Spleen (tissue), 7 donors: Measurements from ENCODE around the gene TSPAN18.

Source experiments
- CTCF ChIP-seq, 11 experiments: fragments of 200-600 bp in 7 of 11; fragments of 450-650 bp in 4 of 11; sonication (generic) in 4 of 11; IDR thresholded peaks in 8 of 11; conservative IDR thresholded peaks in 3 of 11; 1 replicate in 7 of 11; 2 replicates in 4 of 11; pipeline versions ENCODE4 v1.4.0 to v1.8.0; 2016 to 2021; ENCODE audit warnings: antibody characterized with exemption in 11 of 11, inconsistent platforms in 4 of 11, mild to moderate bottlenecking in 1 of 11
- POLR2A ChIP-seq, 3 donors: fragments of 450-650 bp; IDR thresholded peaks; one replicate each; pipeline ENCODE4 v1.5.1; 2017; ENCODE audit warnings: antibody characterized with exemption in 3 of 3, mild to moderate bottlenecking in 1 of 3
- donor health status: DM: no; HTN: no; CAD: no; lungs with moderate emphysema.
- donor health status: DM: no; HTN: no; CAD: no.
- donor health status: DM: no; HTN: no; CAD: no.

- TF ChIP-seq CTCF (IDR thresholded peaks at IDR 0.05 in 8 of 11, conservative IDR thresholded peaks at IDR 0.05 in 3 of 11) (no peak), POLR2A (IDR thresholded peaks at IDR 0.05) (no peak)
Observed at GRCh38 chr11:44708523-44709280, 18.1 kb upstream of the TSPAN18 start.
